ENCODE data around the gene YY1.

YY1 gene

GRCh38 chr14:100317389-100317788 is 78.4 kb downstream of the YY1 start:
- no peak for DNase-seq (ENCODE audit: low read depth)

GRCh38 chr14:100317912-100318808 is 79.2 kb downstream of the YY1 start:
- DNase-seq (ENCODE audit: low read depth), result peak; percentile 52

DNA sequence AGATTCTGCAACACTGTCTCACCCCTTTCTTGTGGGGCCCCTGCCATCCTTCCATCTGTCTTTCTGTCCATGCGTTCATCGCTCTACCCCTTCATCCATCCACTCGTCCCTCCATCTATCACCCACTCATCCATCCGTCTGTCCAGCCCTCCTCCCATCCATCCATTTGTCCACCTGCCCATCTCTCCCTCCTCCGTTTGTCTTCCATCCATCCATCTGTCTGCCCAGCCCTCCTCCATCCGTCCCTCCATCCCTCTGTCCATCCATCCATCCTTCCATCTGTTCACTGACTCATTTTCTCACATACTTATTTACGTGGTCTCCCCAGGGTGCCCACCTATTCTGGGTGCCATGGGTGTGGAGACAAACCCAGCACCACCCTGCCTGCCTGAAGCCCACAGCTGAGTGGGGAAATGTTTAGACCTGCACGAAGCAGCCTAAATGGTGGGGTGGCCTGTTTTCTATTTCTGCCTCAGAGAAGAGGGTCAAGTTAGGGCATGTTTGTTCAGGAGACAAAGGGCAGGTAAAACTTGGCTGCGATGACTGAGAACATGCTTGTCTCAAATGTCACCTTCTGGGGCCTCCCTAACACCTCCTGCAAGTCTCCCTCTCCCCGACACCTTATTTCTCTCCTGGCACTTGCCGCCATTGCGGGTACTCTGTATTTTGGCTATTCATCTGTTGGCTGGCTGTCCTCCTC is 81.4 kb downstream of the YY1 start:
- no peak for DNase-seq (ENCODE audit: low read depth)

- no peak for DNase-seq (ENCODE audit: low read depth)
Observed at GRCh38 chr14:100321473-100322137, 82.7 kb downstream of the YY1 start.

GRCh38 chr14:100322138-100322957 is 83.4 kb downstream of the YY1 start:
- DNase-seq (ENCODE audit: low read depth), result no peak

- no peak for DNase-seq (ENCODE audit: low read depth)
Observed at GRCh38 chr14:100323121-100323941, 84.4 kb downstream of the YY1 start, which contains the start of gene SLC25A47. Gene SLC25A47 (plus strand): TSS chr14:100323339. CDS start chr14:100323415, 76 bp downstream.

GRCh38 chr14:100323942-100324307 is 85.0 kb downstream of the YY1 start:
- no peak for DNase-seq (ENCODE audit: low read depth)

DNA sequence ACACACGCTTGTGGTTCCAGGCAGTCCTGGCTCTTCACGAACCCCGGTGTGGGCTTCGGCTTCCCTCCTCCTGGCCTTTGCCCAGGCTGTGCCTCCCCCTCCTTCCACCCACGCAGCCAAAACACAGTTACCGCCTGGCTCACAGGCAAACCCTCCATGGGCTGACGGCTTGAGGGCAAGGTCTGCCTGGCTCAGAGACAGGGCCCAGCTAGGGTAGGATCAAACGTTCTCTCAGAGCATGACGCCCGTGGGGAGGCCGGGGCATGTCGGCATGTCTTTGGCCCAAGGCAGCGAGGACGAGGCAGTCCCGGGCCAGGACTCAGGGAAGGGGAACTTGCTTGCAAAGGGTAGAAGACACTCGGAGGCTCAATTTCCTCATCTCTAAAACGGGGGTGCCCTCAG is 86.3 kb downstream of the YY1 start:
- no peak for DNase-seq (ENCODE audit: low read depth)

DNA sequence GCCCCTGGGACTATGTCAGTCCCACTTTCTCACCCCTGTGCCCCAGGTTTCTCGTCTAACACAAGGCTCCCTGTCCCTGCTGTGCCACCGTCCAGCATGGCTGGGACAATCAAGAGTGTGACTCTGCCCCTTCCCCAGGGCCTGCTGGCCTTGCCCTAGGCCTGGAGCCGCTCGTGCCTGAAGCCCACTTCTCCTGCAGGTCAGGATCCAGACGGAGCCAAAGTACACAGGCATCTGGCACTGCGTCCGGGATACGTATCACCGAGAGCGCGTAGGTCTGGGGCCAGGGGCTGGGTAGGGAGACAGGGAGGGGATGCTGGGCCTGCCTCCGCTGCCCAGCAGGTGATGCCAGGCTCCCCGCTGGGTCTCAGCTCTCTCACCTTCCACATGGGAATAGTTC is 87.0 kb downstream of the YY1 start:
- DNase-seq (ENCODE audit: low read depth), result no peak

DNA sequence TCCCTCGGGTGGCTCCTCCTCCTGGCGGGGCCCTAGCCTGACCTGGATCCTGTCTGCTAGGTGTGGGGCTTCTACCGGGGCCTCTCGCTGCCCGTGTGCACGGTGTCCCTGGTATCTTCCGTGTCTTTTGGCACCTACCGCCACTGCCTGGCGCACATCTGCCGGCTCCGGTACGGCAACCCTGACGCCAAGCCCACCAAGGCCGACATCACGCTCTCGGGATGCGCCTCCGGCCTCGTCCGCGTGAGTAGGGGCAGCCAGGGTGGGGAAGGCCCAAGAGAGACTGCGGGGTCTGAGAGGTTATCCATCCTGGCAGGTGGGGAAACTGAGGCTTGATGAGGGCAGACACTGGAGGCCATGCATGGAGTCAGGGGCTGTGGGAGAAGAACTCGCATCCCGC is 88.2 kb downstream of the YY1 start:
- DNase-seq (ENCODE audit: low read depth), result no peak

- no peak for DNase-seq (ENCODE audit: low read depth)
Observed at GRCh38 chr14:100328495-100329163, 89.7 kb downstream of the YY1 start.

DNA sequence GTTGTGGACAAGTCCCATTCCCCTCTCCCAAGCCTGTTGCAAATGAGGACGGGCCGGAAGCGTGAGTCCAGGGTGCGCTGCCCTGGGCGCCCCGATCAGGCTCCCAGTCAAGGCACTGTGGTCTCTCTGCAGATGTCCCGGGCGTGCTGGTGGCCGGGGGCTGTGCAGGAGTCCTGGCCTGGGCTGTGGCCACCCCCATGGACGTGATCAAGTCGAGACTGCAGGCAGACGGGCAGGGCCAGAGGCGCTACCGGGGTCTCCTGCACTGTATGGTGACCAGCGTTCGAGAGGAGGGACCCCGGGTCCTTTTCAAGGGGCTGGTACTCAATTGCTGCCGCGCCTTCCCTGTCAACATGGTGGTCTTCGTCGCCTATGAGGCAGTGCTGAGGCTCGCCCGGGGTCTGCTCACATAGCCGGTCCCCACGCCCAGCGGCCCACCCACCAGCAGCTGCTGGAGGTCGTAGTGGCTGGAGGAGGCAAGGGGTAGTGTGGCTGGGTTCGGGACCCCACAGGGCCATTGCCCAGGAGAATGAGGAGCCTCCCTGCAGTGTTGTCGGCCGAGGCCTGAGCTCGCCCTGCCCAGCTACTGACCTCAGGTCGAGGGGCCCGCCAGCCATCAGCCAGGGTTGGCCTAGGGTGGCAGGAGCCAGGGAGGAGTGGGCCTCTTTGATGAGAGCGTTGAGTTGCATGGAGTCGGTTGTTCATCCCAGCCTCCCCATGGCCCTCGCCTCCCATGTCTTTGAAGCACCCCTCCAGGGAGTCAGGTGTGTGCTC is 90.5 kb downstream of the YY1 start:
- DNase-seq (ENCODE audit: low read depth), result no peak

- no peak for DNase-seq (ENCODE audit: low read depth)
Observed at GRCh38 chr14:100330007-100330344, 91.0 kb downstream of the YY1 start.

DNA sequence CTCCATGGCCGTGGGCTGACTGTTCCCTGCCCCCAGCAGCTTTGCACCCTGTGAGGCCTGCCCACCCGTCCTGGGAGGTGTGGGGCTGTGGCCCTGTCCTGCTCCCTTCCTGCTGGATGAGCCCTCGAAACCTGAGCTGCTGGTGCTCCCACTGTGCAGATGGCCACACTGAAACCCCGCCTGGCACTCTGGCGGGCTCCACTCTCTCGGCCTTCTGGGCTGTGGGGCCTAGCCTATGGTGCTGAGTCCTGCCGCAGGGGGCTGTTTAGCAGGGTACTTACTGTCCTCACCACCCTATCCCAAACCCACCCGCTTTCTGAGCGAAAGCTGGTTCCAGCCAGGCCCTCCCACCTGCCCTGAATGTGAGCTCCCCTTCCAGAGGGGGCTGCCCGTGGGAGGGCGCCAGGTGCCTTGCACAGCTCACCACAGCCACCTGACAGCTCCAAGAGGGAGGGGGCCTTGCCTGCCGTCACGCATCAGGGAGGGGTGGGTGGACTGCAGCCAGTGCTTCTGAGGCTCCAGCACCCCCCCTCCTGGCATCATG is 91.5 kb downstream of the YY1 start:
- DNase-seq (ENCODE audit: low read depth), result no peak

DNA sequence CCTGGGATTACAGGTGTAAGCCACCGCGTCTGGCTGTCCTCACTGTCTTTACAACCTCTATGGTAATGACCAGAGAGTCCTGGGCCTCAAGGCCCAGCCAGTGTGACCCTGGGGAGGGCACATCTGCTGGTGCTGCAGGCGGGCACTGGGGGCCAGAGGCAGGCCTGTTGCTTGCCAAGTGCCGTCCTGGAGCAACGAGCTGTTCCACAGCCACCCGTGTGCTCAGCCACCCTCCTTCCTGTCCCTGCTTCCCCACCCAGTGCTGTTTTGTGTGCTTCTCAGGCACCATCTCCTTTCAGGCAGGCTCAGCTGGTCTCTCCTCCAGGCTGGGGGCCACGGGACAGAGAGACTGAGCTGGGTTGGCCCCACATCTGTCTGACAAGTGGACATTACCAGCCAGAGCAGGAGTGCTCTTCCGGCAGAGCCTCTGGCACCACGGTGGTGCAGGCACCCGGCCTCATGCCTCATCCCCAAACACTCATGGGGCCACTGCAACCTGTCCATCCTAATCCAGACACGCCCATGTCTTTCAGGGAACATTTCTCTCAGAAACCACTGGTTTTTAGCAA is 93.2 kb downstream of the YY1 start:
- DNase-seq (ENCODE audit: low read depth), result no peak
